Measurements from ENCODE around the gene CARD9.

Gene CARD9

DNA sequence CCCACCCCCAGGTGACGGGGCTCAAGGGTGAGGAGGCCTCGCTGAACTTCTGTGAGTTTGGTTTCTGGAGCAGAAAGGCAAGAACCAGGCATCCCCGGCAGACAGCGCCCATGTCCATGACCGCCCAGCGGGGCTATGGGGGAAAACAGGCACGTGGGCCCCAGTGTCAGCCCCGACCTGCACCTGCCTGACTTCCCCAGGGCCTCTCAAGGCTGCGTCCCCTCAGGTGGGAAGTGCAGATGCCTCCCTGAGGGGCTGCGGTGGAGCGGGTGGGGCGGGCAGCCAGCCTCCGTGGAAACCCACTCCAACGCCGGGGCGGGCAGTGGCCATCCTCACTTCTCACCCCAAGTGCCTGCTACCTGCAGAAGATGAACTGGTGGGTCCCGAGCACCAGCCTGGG, 6.9 kb upstream of the CARD9 start:
- no peak for DNase-seq (ENCODE audit: low read depth)

DNA sequence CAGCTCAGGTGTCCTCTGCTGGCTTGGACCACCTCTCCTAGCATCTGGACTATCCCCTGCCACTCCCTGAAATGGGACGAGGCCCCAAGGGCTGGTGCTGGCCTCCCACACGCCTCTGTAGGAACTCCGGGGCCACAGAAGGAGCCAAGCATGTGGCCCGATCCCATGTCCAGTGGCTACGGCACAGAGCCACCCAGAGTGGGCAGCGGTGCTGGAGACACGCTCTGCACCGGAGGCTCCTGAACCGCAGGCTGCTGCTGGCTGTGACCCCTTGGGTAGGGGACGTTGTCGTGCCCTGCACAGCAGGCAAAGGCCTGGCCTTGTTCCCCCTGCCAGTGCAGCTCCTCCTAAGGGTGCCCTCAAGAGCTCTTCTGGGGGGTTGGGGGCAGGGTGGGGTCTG, 6.4 kb upstream of the CARD9 start:
- DNase-seq (ENCODE audit: low read depth), result no peak

DNA sequence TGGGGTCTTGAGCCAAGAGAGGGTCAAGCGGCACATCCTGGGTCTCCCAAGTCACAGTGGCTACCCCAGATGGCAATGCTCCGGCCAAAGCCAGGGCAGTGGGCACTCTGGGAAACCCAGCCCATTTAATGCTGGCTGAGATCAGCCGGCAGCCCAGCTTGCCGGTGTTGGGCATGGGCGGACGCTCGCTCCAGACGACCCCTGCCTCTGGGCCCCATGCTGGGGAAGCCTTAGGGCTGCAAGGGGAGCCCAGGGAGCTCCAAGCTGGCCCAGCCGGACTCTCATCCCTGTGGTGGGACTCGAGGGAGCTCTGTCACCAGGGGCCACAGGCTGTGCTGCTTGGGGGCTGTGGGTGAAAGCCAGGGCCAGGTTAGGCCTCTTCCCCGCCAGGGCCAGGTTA, 5.9 kb upstream of the CARD9 start:
- no peak for DNase-seq (ENCODE audit: low read depth)

DNA sequence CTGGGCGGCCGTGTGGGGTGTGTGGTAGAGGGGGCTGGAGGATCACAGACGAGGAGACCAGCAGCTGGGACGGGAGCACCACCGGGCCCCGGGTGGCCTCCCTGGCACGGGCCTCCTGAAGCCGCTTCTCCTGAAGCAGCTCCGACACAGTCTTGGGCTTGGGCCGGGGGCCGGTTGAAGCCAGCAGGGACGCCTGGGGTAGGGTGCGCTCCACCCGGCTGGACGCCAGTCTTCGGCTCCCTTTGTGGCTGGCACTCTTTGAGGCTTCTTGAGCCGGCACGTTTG, 5.5 kb upstream of the CARD9 start:
- DNase-seq (ENCODE audit: low read depth), result no peak

DNA sequence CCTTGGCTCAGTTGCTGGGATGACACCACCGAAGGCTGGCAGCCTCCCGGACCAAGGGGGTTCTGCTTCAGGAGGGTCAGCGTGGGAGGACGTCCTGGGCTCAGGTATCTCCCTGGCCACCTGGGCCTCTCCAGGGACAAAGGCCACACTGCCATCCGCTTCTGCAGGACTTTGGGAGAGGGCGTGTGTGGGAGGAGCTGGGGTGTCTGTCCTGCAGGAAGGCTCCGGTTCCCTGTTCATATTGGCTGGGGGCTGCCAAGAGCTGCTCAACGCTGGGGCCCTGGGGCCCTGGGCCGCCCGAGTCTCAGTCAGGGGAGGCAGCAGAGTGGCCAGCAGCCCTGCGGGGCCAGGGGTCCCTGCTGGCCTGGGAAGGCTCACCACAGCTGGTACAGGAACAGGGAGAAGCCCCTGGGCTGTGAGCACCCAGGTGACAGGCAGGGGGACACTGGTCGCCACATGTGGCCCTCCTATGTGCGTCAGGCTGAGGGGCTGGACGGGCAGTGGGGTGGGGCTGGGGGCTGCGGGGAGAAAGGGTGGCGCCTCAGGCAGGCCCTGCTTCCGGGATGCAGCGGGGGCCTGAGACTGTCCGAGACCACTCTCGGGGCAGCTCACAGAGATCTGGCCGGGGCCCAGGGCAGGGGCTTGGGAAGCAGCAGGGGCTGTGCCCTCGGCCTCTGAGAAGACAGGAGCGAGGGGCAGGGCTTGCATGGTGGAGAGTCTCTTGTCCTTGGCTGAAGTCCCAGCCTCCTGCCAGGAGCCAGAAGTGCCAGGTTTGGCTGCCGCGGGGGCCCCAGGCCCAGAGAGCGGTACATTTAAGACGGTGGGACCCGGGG, 4.9 kb upstream of the CARD9 start:
- no peak for DNase-seq (ENCODE audit: low read depth)

DNA sequence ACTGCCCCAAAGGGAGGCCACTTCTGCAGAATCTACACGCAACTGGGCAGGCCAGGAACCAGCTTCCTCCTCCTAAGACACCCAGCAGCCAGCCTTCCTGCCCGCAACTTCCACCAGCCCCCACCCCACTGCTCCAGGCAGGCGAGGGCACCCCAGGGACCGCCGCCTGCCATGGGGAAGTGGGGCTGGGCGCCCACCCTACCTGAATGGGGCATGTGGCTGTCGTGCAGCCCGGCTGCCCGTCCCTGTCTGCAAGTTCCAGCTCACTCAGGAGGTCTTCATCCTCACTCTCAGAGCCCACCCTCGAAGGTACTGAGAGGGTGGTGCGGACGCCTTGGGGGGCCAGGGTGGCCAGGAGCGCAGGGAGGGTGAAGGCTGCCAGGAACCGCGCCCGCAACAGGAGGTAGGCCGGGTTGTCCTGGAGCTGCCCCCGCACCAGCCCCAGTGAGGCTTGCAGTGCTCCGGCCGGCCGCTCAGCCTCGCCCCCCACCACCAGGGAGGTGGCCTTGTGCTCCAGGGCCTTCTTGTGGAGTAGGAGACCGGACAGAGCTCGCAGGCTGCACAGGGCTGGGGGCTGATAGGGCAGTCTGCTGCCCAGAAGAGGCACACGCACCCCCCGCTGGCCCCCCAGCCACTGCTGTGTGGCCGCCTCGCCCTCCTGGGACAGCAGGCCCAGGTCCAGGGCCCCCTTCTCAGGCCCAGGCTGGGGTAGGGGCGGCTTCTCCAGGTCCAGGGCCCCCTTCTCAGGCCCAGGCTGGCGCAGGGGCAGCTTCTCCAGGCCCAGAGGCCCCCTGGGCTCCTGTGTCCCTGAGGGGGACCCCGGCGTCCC, 4.1 kb upstream of the CARD9 start:
- DNase-seq (ENCODE audit: low read depth), result no peak

DNA sequence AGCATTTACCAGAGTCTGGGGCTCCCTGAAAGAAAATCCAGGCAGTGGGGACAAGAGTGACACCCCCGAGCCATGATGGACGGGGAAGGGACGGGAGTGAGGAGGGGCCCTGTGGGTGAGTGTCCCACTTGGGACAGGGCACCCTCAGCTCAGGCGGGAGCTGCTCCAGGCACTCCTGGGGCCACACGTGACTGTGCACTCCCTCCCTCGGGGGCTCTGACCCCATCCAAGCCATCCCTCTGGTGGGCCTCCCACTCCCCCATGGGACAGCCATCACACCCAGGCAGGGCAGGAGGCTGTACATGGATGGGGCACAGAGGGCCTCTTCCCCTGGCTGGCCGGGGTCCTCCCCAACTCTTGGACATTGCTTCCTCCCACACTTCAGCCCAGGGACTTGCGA, 3.0 kb upstream of the CARD9 start:
- DNase-seq (ENCODE audit: low read depth), result no peak

DNA sequence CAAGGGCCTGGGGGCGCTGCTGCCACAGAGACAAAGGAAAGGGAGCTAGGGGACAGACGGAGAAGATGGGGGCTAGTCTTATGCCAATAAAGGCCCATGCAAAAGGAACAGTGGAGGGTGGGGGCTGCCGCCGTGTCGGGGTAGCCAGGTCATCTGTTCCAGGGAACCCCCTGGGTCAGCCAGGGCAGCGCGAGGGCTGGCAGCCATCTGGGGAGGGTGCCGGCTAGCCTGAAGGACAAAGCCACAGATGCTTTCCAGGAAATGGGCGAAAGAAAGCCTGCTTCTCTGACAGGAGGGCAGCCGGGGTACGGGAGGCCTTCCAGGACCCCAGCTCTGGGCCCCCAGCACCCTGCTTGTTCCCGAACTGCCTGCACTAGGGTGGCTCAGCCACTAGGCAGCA, 1.6 kb upstream of the CARD9 start:
- DNase-seq (ENCODE audit: low read depth), result no peak

DNA sequence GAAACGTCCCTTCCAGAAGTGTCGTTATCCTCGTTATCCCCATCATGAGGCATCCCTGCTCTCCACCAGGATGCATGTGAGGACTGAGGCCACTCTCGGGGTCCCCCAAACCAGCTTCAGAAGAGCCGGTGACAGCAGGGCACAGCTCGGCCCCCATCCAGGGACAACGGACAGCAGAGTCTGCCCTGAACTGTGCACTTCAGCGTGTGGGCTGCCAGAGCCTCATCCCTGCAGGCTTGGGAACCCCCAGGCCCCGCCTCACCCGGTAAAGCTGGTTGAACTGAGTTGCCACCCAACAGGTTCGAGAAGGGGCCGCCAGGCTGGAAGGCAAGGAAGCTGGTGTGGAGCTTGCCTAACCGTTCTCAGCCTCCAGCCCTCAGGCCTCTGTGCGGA, 710 bp upstream of the CARD9 start:
- DNase-seq (ENCODE audit: low read depth), result no peak

DNA sequence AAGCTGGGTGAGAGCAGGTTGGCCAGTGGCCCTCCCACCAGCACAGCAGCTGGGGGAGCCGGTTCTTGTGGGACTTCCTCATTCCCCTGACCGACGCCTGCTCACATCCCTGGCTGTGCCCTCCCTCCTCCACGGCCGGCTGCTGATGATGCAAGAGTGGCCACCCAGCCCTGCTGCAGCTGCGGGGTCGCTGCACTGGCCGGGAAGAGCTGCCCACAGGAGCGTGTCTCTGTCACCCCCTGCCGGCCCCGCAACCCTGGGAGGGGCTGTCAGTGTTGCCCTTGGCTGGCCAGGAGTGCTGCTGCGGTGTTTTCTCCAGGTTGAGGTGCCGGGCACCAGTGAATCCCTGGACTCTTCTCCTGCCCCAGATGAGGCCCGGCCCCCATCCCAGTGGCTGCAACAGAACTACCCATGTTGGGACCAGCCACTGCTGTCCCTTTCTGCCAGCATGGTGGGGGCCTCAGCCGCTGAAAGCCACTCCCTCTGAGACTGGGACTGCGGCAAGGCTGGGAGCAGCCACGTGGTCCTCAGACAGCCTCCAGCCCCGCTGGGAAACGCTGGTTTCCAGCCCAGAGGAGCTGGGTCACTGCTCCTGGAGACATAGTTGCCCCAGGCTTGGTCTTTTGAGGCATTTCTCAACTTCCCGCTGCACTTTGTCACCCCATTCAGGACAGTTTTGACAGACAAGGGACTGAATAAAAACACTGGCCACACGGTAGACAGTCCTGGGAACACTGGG, 739 bp downstream of the CARD9 start:
- DNase-seq (ENCODE audit: low read depth), result peak; percentile 81

DNA sequence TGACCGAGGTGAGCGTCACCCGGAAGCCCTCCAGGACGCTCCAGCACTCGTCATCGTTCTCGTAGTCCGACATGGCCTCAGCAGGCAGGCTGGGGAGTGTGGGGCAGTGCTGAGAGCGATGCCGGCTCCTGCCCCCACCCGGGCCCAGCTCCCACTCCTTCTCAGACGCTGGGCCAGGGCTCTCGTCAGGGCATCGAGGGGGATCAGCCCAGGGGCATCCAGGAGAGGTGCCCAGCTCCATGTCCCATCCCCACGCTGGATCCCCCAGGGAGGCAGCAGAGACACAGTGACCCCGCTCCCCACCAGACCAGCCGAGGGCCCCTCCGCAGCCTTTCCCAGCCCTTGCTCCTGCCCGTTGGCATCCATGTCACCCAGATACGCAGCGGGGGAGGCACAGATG, 1.5 kb downstream of the CARD9 start:
- DNase-seq (ENCODE audit: low read depth), result no peak

DNA sequence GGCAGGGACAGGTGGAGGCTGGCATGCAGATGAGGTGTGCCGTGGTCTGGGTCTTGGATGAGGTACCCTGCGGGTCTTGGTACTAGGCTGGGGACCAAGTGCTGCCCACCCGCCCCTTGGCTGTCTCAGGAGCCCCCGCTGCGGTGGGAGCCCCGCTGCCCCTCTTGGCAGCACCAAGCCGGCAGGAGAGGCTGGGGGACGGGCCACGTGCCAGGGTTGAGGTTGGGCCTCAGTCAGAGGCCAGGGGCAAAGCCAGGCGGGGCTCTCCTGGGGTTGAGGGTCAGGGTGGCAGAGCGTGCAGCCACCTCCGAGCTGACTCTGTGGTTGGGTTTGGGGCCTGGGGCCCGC, 2.0 kb downstream of the CARD9 start:
- no peak for DNase-seq (ENCODE audit: low read depth)

DNA sequence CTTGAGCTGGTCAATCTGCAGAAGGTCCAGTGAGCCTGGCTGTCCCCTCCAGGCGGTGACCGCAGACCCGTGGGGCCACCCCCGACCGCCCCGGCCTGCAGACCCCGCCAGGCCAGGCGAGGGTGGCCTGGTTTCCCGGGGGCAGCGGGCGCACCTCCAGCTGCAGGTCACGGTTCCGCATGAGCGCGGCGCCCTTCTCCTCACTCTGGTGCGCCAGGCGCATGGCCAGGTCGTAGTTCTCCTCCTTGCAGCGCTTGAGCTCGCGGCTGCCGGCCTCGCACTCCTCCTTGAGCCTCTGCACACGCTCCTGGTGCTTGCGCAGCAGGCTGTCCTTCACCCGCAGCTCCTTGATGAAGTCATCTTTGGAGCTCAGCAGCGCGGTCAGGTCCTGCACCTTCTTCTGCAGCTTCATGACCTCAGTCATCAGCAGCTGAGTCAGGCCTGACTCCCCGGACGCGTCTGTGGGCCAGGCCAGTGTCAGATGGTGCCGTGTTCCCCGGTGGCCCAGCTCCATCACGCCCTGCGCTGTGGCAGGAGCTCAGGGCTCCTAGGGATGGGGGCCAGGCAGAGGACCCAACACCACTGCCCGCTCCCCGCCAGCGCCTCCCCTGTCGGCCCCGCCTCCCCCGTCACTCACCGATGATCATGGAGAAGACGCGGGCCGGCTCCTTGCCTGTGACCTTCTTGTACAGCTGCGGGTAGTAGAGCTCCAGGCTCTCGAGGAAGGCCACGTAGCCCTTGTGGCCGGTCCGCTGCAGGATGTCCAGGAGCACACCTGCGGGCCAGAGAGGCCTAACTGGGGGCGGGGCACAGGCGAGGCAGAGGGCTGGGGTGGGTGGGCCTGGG, 2.6 kb downstream of the CARD9 start:
- no peak for DNase-seq (ENCODE audit: low read depth)

DNA sequence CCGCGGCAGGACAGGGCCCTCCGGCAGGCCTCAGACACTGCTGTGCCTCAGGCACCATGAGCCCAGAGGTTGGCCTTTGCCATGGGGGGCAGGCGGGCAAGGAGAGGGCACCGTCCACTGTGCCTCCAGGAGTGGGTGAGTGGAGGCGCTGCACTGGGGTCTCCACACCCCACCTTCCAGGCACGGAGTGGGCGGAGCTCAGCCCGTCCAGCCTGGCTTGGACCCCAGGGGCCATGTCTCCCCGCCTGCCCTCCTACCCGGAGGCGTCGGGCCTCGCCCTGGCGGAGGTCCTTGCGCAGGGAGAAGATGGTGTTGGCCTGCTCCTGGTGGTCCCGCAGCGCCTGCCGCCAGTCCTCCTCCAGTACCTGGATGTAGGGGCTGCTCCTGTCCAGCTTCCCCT, 3.4 kb downstream of the CARD9 start:
- no peak for DNase-seq (ENCODE audit: low read depth)

DNA sequence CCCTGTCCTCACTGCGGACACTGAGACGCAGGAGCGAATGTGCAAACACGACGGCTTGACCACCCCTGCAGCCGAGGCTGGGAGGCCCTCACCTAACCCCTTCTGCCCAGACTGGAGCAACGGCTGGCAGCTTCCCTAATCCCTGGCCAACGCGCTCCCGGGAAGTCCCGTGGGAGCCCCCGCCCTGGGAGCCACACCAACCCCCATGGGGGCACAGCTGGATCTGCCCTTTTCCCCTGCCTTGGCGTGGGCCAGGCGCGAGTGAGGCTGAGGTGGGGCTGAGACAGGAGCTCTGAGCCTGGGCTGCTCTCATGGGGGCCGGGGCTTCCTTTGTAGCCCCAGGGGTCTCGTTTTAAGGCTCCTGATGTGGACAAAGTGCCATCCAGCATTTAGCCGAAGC, 5.3 kb downstream of the CARD9 start:
- no peak for DNase-seq (ENCODE audit: low read depth)

DNA sequence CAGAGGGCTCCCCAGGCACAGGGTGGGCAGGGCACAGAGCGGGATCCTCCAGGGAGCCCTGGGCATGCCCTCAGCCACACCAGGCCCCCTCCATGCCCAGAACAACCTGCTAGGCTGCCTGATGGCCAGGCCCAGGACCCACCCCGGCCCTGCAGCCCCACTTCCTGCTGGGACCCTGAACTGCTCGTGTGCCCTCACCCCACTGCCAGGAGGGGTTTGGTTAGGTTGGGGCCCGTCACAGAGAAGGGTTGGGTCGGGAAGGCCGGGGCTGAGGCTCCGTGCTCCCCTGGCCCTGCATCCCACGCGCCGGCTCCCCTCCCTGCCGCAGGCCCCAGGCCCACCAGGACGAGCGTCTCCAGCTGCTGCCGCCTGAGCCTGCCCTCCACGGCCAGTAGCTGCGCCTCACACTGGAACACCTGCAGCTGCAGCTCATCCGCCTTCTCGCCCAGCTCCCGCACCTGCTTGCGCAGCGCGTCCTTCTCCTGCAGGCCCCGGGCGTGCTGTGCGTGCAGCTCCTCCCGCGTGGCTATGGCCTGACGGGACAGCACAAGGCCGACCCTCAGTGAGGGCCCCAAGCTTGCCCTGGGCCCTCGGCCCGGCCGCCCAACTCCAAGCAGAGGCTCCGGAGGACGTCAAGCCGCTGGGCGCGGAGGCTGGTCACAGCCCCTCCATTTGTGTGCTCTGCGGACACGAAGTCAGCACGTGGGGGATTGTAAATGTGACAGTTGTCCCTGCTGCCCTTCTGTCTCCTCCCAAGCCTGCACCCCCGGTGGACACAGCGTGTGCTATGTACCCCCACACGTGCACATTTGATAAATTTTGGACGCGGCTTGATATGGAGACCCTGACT, 5.9 kb downstream of the CARD9 start:
- no peak for DNase-seq (ENCODE audit: low read depth)

DNA sequence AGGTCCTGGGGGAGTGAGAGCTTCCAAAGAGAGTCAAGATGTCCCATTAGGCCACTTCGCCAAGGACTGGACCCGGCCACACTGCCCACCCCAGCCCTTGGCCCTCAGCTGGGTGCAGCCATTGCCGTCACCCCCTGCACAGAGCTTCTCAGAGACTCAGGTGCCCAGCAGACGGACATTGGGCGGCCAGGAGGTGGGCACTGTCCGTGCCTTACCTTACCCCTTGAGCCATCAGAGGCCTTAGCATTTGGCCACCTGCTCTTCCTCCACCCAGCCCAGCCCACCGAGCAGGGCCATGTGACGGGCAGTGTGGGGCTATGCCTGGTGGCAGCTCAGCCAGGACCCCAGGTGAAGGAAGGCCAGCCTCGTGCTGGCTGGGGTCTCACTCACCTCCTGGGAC, 6.6 kb downstream of the CARD9 start:
- DNase-seq (ENCODE audit: low read depth), result no peak

DNA sequence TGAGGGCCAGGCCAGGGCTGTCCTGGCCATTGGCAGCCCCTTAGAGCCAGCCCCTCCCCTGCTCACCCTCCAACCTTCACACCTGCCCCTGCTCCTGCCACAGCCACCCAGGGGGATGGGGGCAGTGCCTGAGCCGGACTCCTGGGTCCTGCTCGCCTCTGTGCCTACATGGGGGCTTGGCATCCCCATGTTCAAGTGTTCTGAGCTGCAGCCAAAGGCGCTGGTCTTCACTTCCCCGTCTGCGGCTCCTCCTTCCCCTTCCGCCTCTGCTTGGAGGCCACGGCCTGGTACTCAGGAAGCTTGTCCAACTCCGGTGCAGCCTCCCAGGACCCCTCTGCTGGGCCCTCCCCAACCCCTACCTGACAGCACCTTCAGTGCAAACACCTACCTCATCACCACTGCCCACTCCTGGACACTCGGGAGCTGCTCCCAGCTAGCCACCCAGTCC, 7.7 kb downstream of the CARD9 start:
- no peak for DNase-seq (ENCODE audit: low read depth)

DNA sequence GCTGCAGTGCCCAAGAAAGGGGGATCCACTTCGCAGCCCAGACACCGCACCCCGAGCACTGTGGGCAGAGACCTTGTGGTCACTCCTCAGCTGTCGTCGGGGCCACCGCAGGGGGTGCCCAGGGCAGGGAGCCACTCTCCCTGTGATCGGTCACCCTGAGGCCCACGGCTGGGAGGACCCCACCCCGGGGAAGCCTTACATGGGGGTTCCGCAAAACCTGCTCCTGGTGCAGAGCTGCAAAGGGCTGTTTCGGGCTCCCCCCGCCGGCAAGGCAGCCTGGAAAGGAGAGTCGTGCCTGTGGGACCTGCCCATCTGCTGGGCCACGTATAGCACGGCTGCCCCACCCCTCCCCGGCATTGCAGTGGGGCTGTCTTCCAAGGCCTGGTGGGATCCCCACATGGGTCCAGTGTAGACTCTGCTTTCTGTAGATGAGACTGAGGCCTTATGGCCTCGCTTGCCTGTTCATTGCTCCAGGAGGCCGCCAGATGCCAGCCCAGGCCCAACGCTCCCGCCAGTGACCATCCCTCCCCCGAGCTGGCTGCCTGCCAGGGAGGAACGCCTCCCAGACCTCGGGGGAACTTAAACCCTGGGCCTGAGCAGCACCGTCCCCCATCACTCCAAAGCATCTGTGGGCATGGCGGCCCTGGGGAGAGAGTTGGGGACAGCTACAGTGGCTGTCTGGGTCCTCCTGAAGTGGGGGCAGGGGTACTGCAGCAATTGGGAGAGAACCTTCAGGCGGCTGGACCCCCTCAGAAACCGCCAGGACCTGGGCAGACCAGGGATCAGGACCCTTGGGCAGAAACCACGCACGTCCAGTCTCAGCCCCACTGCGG, 8.3 kb downstream of the CARD9 start:
- DNase-seq (ENCODE audit: low read depth), result no peak

Measured in fibroblast of gingiva (primary cell).